GM21737 (cell line): ENCODE results near the gene IFIT1.
"Not testable (repeated sequence)": the region's sequence is repeated elsewhere in the genome, so short reads cannot be mapped to it uniquely, and the experiment has no call there.

Experiments used
- ATAC-seq: cut with Tn5 transposase; IDR thresholded peaks from one replicate; pipeline ENCODE4 v1.9.1; 2021; ENCODE audit warnings: mild to moderate bottlenecking, moderate library complexity; ENCODE audit not compliant: unreplicated experiment

Gene IFIT1

DNA sequence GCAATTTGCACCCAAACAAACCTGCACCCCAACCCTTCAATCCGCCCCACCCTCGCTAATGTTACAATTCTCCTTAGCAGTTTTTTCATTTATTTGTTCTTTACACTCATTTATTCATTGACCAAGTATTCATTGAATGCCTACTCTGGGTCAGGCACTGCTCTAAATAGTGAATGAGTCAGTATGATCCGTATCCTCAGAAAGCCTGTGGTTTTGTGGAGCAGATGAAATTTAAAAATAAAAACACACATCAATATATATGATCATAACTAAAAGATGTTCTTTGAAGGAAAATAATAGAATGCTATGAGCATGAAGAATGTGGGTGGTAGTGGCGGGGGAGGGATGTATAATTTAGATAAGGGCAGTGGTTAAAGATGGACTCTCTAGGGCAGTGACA, 35.2 kb downstream of the IFIT1 start:
- ATAC-seq, result no peak

DNA sequence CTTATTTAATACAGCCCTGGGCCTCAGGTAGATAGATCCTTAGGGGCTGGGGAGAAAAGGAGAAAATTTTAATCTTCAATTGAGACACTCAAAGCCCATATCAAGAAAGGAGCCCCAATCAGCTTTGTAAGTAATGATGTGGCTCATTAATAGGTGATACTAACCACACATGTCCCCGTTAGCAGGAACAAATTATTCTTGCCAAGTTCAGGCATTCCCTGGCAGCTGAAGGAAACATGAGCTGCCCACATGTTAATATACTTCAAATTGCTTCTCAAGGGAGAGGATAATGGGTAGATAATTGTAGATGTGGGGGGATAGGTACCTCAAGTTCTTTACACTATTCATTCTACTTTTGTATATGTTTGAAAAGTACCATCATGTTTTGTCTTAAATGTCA, 36.5 kb downstream of the IFIT1 start:
- no peak for ATAC-seq

DNA sequence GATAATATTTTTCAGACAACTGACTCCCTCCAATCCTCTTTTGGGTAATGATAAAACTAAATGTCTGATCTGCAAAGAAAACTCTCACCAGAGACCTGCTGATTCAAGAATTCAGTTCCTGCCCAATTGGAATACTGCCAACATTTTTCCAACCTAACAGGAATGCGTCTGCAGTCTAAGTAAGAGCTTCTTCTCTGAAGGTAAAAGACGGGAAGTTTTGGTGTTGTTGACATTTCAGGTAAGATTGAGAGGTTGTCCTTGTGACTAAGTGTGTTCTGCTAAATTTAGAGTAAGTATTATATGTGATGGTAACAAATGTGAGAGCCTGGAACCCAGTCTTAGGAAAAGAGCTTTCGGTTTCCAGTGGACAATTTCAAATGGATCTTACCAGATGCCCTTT, 39.6 kb downstream of the IFIT1 start:
- no peak for ATAC-seq

DNA sequence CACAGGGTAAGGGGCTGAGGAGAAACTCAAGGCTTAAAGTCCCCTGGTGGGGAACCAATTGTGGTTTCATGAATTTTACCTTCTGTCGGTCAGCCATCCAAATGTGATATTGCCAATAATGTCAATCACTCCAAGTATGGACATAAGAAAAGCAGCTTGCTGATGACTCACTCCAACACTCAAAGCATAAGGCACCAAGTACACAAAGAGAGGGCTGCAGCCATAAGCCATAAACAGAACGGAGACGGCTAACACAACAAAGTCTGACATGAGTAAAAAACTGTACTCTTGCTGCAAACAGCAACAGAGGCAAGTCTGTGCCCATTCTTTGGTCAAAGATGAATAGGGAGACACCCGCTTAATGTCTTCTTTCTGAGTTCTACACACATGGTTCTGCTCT, 46.1 kb downstream of the IFIT1 start:
- ATAC-seq, result no peak

DNA sequence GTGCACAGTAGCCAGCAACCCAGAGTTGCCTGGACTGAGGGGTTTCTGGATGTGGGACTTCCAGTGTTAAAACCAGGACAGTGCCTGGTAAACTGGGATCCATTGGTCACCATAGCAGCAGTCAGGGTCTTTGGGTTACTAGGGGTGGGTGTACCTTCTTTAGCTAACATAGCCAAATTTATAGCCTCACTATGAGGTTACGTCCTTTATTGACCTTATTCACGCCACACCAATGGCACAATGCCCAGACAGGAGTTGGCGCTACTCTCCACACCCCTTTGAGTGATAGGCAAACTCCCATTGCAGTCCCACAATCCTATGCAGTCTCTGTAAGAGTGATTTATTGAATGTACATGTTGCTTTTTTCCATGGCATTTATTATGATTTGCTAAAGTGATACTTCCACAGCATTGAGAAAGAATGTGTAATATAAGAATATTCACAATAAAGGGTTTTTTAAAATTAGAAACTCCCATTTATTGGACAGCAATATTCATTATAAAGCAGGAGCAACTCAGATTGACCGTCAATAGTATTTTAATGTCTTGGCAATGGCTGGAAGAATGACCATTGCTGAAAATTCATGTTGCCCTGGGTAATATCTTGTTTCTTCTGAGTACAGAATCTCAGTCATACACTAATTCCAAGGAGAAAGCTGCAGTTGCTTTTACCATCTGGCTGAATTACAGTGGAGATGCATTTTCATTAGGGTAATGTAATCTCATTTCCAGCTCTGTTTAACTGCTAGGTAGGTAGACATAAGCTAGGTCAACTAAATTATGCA, 48.0 kb downstream of the IFIT1 start:
- no peak for ATAC-seq

DNA sequence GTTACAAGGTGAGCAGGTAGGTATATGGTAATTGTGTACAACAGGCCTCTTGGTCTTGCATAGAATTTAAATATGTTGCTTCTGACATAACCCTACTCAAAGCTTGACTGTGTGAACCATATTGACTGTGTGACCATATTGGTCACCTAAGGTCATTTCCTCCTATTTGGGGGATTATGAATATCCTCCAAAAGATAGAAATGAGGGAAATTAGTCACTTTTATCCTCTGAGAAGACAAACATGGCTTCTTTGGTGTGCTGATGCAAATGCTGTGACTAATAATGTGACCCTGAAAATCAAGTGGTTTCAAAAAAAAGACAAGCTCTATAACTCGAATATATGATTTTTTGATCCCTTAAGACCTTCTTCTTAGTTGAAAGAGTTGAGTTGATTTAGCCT, 49.9 kb downstream of the IFIT1 start:
- ATAC-seq, result no peak

- not testable (repeated sequence) for ATAC-seq
Measured at GRCh38 chr10:89444819-89445218, 52.4 kb downstream of the IFIT1 start.

DNA sequence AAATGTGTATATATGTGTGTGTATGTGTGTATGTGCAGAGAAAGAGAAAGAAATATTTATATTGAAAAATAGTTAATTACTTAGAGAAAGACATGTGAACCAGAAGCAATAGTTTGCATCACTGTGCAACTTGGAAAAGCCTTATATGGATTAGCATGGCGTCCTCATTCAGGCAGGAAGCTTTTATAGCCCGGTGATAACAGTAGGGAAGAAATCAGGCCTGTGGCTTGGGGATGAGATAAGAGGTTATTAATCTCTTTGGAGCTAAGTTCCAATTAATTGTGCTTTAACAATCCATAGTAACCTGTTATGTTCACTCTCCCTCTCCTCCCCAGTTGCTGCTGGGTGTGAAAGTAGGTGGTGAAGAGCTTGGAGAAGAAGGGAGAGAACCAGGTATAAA, 58.5 kb downstream of the IFIT1 start:
- ATAC-seq, result no peak

GRCh38 chr10:89452193-89452592, 59.8 kb downstream of the IFIT1 start:
- no peak for ATAC-seq

DNA sequence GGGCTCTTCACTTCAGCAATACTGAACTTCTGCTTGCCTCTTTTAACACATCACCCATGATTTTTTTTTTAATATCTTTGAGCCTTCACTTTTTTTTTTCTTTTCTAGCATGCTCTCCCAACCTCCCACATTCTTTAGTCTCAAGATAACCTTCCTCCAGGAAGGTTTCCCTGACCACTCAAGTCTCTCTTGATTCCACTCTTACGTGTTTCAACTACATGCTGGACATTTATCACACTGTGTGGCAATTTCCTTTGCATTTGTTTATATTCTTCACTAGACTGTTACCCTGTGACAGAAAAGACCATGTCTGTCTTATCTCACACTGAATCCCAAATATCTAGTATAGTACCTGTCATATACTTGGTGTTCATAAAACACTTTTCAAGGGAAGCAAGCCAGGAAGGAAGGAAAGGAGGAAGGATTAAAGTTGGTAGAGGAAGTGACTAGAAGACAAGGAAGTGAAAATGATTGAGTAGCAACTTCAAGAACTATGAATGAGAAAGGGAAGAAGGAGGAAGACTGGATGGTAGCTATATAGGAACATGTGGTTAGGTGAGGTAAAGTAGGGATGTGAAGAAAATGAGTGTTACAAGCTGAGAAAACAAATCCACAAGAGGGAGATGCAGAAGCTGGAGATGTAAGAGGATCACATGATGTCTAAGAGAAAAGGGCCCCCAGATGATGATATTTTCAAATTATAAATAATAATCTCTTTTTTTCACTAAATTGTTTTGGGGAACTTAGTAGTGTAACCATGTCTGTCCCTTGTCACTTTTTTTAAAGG, 62.3 kb downstream of the IFIT1 start:
- ATAC-seq, result no peak
